Tibial nerve (tissue), 3 donors: Measurements from ENCODE around the gene LRRC8D.

Source experiments
- CTCF ChIP-seq, 5 experiments: fragments of 200-600 bp in 3 of 5; fragments of 450-650 bp in 2 of 5; sonication (generic) in 3 of 5; IDR thresholded peaks; one replicate each; pipeline ENCODE4 v1.5.1; 2016 to 2019; ENCODE audit warnings: antibody characterized with exemption in 5 of 5, mild to moderate bottlenecking in 3 of 5, moderate library complexity in 2 of 5
- POLR2A ChIP-seq, 2 donors: fragments of 450-650 bp; IDR thresholded peaks; one replicate each; pipeline ENCODE4 v1.6.1; 2017; ENCODE audit warnings: antibody characterized with exemption in 2 of 2, mild to moderate bottlenecking in 2 of 2, moderate library complexity in 2 of 2

GRCh38 chr1:89837510-89837909 lies 16.7 kb downstream of the LRRC8D start:
- TF ChIP-seq POLR2A (IDR thresholded peaks at IDR 0.05): no peak
- no peak for TF ChIP-seq CTCF (IDR thresholded peaks at IDR 0.05)
